Vagina (tissue), 2 donors: ENCODE results near the gene OR5B21.

Experiments used
- CTCF ChIP-seq, 3 experiments: fragments of 450-650 bp in 2 of 3; fragments of 200-600 bp in 1 of 3; sonication (generic) in 1 of 3; IDR thresholded peaks; one replicate each; pipeline ENCODE4 v1.5.1; 2017 to 2019; ENCODE audit warnings: antibody characterized with exemption in 3 of 3, mild to moderate bottlenecking in 2 of 3, moderate library complexity in 2 of 3
- POLR2A ChIP-seq, 2 donors: fragments of 450-650 bp; IDR thresholded peaks; one replicate each; pipeline ENCODE4 v1.6.1; 2017; ENCODE audit warnings: antibody characterized with exemption in 2 of 2, mild to moderate bottlenecking in 2 of 2, moderate library complexity in 2 of 2
- POLR2AphosphoS5 ChIP-seq, 2 donors: sonication (generic); formaldehyde crosslinking; IDR thresholded peaks; one replicate each; pipeline ENCODE4 v1.9.0; 2017; ENCODE audit warnings: antibody characterized with exemption in 2 of 2, mild to moderate bottlenecking in 2 of 2, low read depth in 1 of 2; ENCODE audit not compliant: insufficient read depth in 1 of 2

- TF ChIP-seq CTCF (IDR thresholded peaks at IDR 0.05) (no peak), POLR2AphosphoS5 (IDR thresholded peaks at IDR 0.05; ENCODE audit: insufficient read depth in 1 of 2, low read depth in 1 of 2) (no peak), POLR2A (IDR thresholded peaks at IDR 0.05) (no peak)
Observed at GRCh38 chr11:58485961-58486360, 21.9 kb downstream of the OR5B21 start.
